Mesenchymal stem cell (in vitro differentiated cells and primary cell): ENCODE measurements around the gene ANKLE1.

Experiments used
- DNase-seq: peaks from one replicate; pipeline ENCODE4 v3.0.0-alpha.2; 2013
- H2AFZ ChIP-seq: one replicate; pipeline ENCODE4 v1.6.1; 2013; ENCODE audit warnings: low read depth, mild to moderate bottlenecking, control low read depth, inconsistent platforms, low read length, moderate library complexity
- H2AK5ac ChIP-seq: 2 replicates; pipeline ENCODE4 v1.6.1; 2013; ENCODE audit warnings: low read length, moderate library complexity, mild to moderate bottlenecking, inconsistent platforms; ENCODE audit not compliant: severe bottlenecking
- H2BK120ac ChIP-seq: one replicate; pipeline ENCODE4 v1.6.1; 2013; ENCODE audit warnings: low read depth, mild to moderate bottlenecking, inconsistent platforms, low read length, moderate library complexity
- H2BK12ac ChIP-seq, 2 experiments: one replicate each; pipeline ENCODE4 v1.6.1; 2013; ENCODE audit warnings: inconsistent platforms in 2 of 2, low read length in 2 of 2, mild to moderate bottlenecking in 2 of 2, moderate library complexity in 2 of 2, control low read depth in 1 of 2
- H2BK15ac ChIP-seq: one replicate; pipeline ENCODE4 v1.6.1; 2013; ENCODE audit warnings: mild to moderate bottlenecking, low read depth, inconsistent platforms; ENCODE audit not compliant: poor library complexity, severe bottlenecking
- H2BK5ac ChIP-seq: 2 replicates; pipeline ENCODE4 v1.6.1; 2013; ENCODE audit warnings: low read depth, mild to moderate bottlenecking, low read length, control low read depth, inconsistent platforms; ENCODE audit not compliant: poor library complexity, severe bottlenecking
- H3K14ac ChIP-seq, 2 experiments: one replicate each; pipeline ENCODE4 v1.6.1; 2013; ENCODE audit warnings: inconsistent platforms in 2 of 2, low read length in 2 of 2, control low read depth in 1 of 2, mild to moderate bottlenecking in 1 of 2, moderate library complexity in 1 of 2
- H3K18ac ChIP-seq, 2 experiments: one replicate each; pipeline ENCODE4 v1.6.1; 2013; ENCODE audit warnings: inconsistent platforms in 2 of 2, low read length in 2 of 2, control low read depth in 1 of 2, low read depth in 1 of 2, mild to moderate bottlenecking in 1 of 2
- H3K23ac ChIP-seq, 2 experiments: one replicate each; pipeline ENCODE4 v1.6.1; 2013; ENCODE audit warnings: inconsistent platforms in 2 of 2, low read length in 2 of 2, mild to moderate bottlenecking in 2 of 2, moderate library complexity in 2 of 2, control low read depth in 1 of 2
- H3K27ac ChIP-seq: 2 replicates; pipeline ENCODE4 v1.5.1; 2013; ENCODE audit warnings: mild to moderate bottlenecking, moderate library complexity, low read length, control low read depth, inconsistent platforms; ENCODE audit not compliant: poor library complexity, severe bottlenecking
- H3K27me3 ChIP-seq, 2 experiments: 2 replicates each; pipeline versions ENCODE4 v1.6.1 to v1.7.0; 2013; ENCODE audit warnings: low read length in 2 of 2, mild to moderate bottlenecking in 2 of 2, moderate library complexity in 2 of 2, control low read depth in 1 of 2, inconsistent platforms in 1 of 2; ENCODE audit not compliant: control insufficient read depth in 1 of 2, insufficient read depth in 1 of 2
- H3K36me3 ChIP-seq, 2 experiments: 2 replicates each; pipeline versions ENCODE4 v1.6.1 to v1.7.0; 2013; ENCODE audit warnings: low read length in 2 of 2, control low read depth in 1 of 2, inconsistent platforms in 1 of 2, low read depth in 1 of 2, mild to moderate bottlenecking in 1 of 2; ENCODE audit not compliant: insufficient read depth in 2 of 2, control insufficient read depth in 1 of 2
- H3K4ac ChIP-seq, 2 experiments: one replicate each; pipeline ENCODE4 v1.6.1; 2013; ENCODE audit warnings: inconsistent platforms in 2 of 2, low read length in 2 of 2, mild to moderate bottlenecking in 2 of 2, moderate library complexity in 2 of 2, control low read depth in 1 of 2, low read depth in 1 of 2
- H3K4me1 ChIP-seq: 2 replicates; pipeline ENCODE4 v1.6.1; 2013; ENCODE audit warnings: low read depth, low read length, control low read depth; ENCODE audit not compliant: control insufficient read depth, insufficient read depth
- H3K4me2 ChIP-seq: 2 replicates; pipeline ENCODE4 v1.6.1; 2013; ENCODE audit warnings: low read length, mild to moderate bottlenecking, inconsistent platforms; ENCODE audit not compliant: poor library complexity, severe bottlenecking
- H3K4me3 ChIP-seq, 2 experiments: 2 replicates each; pipeline versions ENCODE4 v1.5.1 to v1.7.0; 2013; ENCODE audit warnings: low read length in 2 of 2, mild to moderate bottlenecking in 2 of 2, control low read depth in 1 of 2, low read depth in 1 of 2; ENCODE audit not compliant: insufficient read depth in 1 of 2
- H3K79me1 ChIP-seq: replicated peaks from 2 replicates; pipeline ENCODE4 v1.6.1; 2013; ENCODE audit warnings: mild to moderate bottlenecking, control low read depth, low read length, inconsistent platforms; ENCODE audit not compliant: poor library complexity, severe bottlenecking
- H3K9ac ChIP-seq: 2 replicates; pipeline ENCODE4 v1.7.0; 2013; ENCODE audit warnings: mild to moderate bottlenecking, low read length, moderate library complexity
- H3K9me3 ChIP-seq: 2 replicates; pipeline ENCODE4 v1.7.0; 2013; ENCODE audit warnings: mild to moderate bottlenecking, low read length; ENCODE audit not compliant: control insufficient read depth
- H4K8ac ChIP-seq: one replicate; pipeline ENCODE4 v1.6.1; 2013; ENCODE audit warnings: inconsistent platforms, mild to moderate bottlenecking, low read length, moderate library complexity
- H4K91ac ChIP-seq: one replicate; pipeline ENCODE4 v1.6.1; 2013; ENCODE audit warnings: mild to moderate bottlenecking, low read length, inconsistent platforms
- WGBS: methylation state at CpG from one replicate; pipeline ENCODE4 v1.1.7; 2013; ENCODE audit warnings: mixed read lengths; 5-methylcytosine and 5-hydroxymethylcytosine counted together

The ANKLE1 gene

DNA sequence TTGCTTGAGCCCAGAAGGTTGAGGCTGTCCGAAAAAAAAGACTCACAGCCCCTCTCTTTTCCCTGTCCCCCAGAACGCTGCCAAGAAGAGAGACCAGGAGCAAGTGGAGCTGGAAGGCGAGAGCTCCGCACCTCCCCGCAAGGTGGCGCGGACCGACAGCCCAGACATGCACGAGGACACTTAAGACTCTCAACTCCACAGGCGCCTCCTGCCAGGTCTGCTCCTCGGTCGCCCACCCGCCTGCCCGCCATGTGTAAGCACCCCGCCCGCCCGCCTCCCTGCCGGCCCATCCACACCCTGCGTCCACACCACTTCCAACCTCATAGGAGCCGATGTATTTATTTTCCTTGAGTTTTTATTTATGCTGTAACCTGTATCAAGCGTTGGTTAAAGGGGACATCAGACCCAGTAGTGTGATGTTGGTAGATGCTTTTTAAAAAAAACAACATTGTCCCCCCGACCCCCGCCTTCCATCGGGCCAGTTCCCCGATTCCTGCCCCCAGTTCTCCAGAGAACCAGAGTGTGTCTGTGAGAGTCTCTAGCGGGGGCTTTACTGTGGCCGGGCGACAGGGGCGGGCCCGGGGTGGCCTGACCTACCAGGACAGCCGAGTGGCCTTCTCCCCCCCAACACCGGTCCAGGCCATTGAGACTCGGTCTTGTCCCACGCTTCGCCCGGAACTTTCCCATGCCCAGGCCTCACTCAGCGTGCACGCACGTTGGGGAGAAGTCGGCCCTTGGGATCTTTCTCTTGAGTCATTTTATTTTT is 38.0 kb downstream of the ANKLE1 start:
- Histone ChIP-seq H3K4me2 (no peak overlapping the region), H3K27ac (no peak overlapping the region), H4K8ac (no peak overlapping the region), H3K79me1 (peaks cover 36% of the 10 kb centered on the region), H3K18ac (no peak overlapping the region), H3K4me3 (no peak overlapping the region), H3K9me3 (no peaks in the 10 kb centered on the region), H4K91ac (no peak overlapping the region), H3K4ac (no peak overlapping the region), H3K9ac (no peak overlapping the region), H2AK5ac (no peak overlapping the region), H2AFZ (no peak overlapping the region), H3K23ac (no peak overlapping the region), H2BK120ac (no peak overlapping the region), H3K27me3 (no peaks in the 10 kb centered on the region), H3K36me3 (peaks cover 45 to 82% of the 10 kb centered on the region in 2 experiments), H2BK12ac (no peak overlapping the region), H2BK5ac (no peak overlapping the region), H3K14ac (no peak overlapping the region), H2BK15ac (no peak overlapping the region), H3K4me1 (peaks cover 4% of the 10 kb centered on the region)
- no peak for DNase-seq
- WGBS = 95% methylated on average over 37 of the region's 40 CpGs

DNA sequence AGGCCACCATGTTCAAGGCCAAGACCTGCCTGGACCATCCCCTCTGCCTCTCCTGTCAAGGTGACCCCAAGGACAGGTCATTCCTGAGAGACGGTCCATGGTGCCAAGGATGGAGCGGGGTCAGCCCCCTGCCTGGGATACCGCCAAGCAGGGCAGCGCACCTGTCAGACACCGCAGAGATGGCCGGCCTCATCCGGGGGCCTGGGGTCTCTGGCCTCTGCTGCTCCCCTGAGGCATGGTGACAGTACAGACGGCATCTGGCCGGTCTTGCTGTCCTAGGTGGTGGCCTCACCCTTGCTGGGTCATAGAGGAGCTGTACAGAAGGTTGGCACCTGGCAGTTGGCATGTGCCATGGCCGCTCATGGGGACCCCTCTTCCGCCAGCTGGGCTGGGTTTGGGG is 38.7 kb downstream of the ANKLE1 start:
- Histone ChIP-seq H3K4me3 (no peak overlapping the region), H3K4me1 (peaks cover 4% of the 10 kb centered on the region), H3K79me1 (peaks cover 34% of the 10 kb centered on the region), H2BK15ac (no peak overlapping the region), H3K23ac (no peak overlapping the region), H3K4ac (no peak overlapping the region), H3K36me3 (peaks cover 38 to 86% of the 10 kb centered on the region in 2 experiments), H3K9ac (no peak overlapping the region), H3K9me3 (no peaks in the 10 kb centered on the region), H3K4me2 (no peak overlapping the region), H3K18ac (no peak overlapping the region), H4K91ac (peak overlapping the region; percentile 15), H2BK5ac (no peak overlapping the region), H2BK120ac (no peak overlapping the region), H3K27me3 (no peaks in the 10 kb centered on the region), H3K27ac (no peak overlapping the region), H4K8ac (no peak overlapping the region), H3K14ac (no peak overlapping the region), H2BK12ac (no peak overlapping the region), H2AK5ac (no peak overlapping the region), H2AFZ (no peak overlapping the region)
- DNase-seq = no peak
- WGBS = 90% methylated on average over 11 of the region's 11 CpGs

- 85% methylated on average over 19 of the region's 19 CpGs for WGBS
- Histone ChIP-seq H4K8ac (peak overlapping the region; percentile 75), H3K79me1 (peaks cover 27% of the 10 kb centered on the region), H4K91ac (peak overlapping the region; percentile 48), H3K9me3 (no peaks in the 10 kb centered on the region), H3K23ac (no peak overlapping the region), H3K9ac (peak overlapping the region; percentile 17), H3K18ac (no peak overlapping the region), H3K4me2 (no peak overlapping the region), H2BK12ac (no peak overlapping the region), H3K36me3 (peaks cover 31 to 74% of the 10 kb centered on the region in 2 experiments), H2BK120ac (no peak overlapping the region), H3K14ac (no peak overlapping the region), H3K4me3 (no peak overlapping the region), H2BK15ac (no peak overlapping the region), H2BK5ac (no peak overlapping the region), H3K27ac (no peak overlapping the region), H3K4ac (no peak overlapping the region), H3K27me3 (no peaks in the 10 kb centered on the region), H3K4me1 (peaks cover 11% of the 10 kb centered on the region), H2AFZ (no peak overlapping the region), H2AK5ac (no peak overlapping the region)
- no peak for DNase-seq
Observed at GRCh38 chr19:17321655-17322489, 40.2 kb downstream of the ANKLE1 start.

- Histone ChIP-seq H3K27ac (no peak overlapping the region), H2AFZ (no peak overlapping the region), H2BK12ac (no peak overlapping the region), H4K91ac (no peak overlapping the region), H3K9me3 (no peaks in the 10 kb centered on the region), H3K27me3 (no peaks in the 10 kb centered on the region), H3K4me3 (no peak overlapping the region), H2BK15ac (no peak overlapping the region), H3K4ac (no peak overlapping the region), H3K79me1 (peaks cover 26% of the 10 kb centered on the region), H3K4me1 (peaks cover 21% of the 10 kb centered on the region), H4K8ac (no peak overlapping the region), H3K18ac (no peak overlapping the region), H3K4me2 (no peak overlapping the region), H3K23ac (no peak overlapping the region), H2BK5ac (no peak overlapping the region), H3K14ac (no peak overlapping the region), H3K36me3 (peaks cover 36 to 70% of the 10 kb centered on the region in 2 experiments), H2AK5ac (no peak overlapping the region), H2BK120ac (no peak overlapping the region), H3K9ac (peak overlapping the region; percentile 17)
- WGBS = 93% methylated on average over 6 of the region's 10 CpGs
- DNase-seq = no peak
Observed at GRCh38 chr19:17322854-17323253, 41.2 kb downstream of the ANKLE1 start.
